NCI-H1930 (cell line): ENCODE results near the gene NEUROD4.
A peak's percentile ranks its signal among the peaks of the same experiment; 100 is the strongest.
"Not testable (repeated sequence)": the region's sequence is repeated elsewhere in the genome, so short reads cannot be mapped to it uniquely, and the experiment has no call there.

Experiments
- DNase-seq, 2 experiments: peaks; one replicate each; lab custom pipeline; 2025; lab: John Stamatoyannopoulos, UW

The NEUROD4 gene

GRCh38 chr12:55019784-55020183, at the start of gene NEUROD4:
Gene NEUROD4, plus strand, starts transcription at chr12:55019974. Its CDS starts 6,466 bp downstream, at chr12:55026440.
- DNase-seq = no peak

DNA sequence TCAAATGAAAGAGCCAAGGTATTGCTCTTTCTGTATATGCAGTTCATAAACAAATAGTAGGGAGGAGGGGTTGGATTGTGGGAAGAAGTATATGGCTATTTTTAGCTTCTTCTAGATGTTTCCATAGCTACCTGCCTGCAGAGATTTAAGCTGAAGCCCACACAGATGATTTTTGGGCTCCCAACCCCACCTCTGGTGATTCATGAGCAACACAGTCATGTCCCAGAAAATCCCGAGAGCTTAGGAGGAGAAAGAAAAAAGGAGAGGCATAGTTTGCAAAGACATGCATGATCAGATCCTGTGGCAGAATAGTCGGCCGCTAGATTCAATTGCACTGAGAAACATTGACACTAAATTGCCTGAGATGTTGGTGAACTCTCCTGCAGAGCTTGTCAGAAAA, 49.0 kb upstream of the NEUROD4 start:
- DNase-seq = no peak

DNA sequence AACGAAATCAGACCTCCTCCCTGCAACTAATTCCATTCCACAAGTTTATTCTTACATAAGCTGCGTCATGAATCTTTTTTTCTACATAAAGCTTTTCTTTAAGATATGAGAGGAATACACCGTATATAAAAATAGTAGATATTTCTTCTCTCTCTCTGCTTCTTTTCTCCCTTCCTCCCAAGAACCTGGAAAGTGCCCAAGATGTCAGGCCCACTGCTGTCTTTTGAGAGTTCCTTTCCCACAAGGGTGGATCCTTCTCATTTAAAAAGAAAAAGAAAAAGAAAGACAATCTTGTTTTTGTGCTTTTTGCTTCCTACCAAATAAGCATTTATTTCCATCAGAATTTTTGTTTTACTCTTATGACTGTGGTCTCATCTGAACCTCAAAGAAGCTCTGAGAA, 46.2 kb upstream of the NEUROD4 start:
- DNase-seq = no peak

GRCh38 chr12:54974279-54974678, 45.5 kb upstream of the NEUROD4 start:
- no peak for DNase-seq

GRCh38 chr12:54975272-54975671, 44.5 kb upstream of the NEUROD4 start:
- no peak for DNase-seq

DNA sequence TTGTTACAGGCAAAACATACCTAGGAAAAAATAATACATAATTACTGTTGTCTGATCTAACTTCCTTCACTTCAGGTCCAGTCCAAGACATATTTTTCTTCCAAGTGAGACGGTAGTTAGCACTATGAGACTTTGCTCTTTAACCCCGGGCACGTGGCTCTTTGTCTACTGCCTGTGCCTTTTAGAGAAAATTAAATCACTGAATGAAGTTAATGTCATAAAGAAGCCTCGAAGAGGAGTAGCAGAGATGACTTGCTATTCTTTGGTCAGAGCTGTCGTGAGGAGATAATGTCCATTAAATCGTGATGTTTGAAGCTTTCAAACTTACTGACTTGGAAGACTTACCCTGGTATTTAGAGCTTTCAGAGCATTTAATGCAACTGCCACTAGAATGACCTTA, 43.9 kb upstream of the NEUROD4 start:
- DNase-seq = no peak

GRCh38 chr12:54977155-54977554, 42.6 kb upstream of the NEUROD4 start:
- no peak for DNase-seq

DNA sequence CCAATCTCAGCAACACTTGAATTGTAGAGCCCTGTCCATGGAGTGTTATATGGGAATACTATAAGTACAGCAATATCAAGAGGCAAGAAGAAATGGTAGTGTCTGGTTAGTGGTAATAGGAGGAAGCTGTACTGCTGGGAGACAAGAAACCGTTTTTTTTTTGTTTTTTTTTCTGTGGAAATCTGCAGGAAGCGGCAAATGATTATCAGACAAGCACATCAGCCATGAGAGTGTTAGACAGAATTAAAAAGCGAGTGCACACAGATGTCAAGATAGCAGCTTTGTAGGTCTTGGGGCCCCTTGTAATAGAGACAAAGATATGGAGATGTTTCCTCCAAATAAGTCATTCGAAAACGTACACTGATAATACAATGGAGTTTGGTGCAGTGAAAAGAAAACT, 41.9 kb upstream of the NEUROD4 start:
- DNase-seq = no peak

- no peak for DNase-seq
Observed at GRCh38 chr12:54980341-54980740, 39.4 kb upstream of the NEUROD4 start.

- no peak for DNase-seq
Observed at GRCh38 chr12:54981796-54982195, 38.0 kb upstream of the NEUROD4 start.

- DNase-seq = no peak
Observed at GRCh38 chr12:54983536-54984101, 36.2 kb upstream of the NEUROD4 start.

DNA sequence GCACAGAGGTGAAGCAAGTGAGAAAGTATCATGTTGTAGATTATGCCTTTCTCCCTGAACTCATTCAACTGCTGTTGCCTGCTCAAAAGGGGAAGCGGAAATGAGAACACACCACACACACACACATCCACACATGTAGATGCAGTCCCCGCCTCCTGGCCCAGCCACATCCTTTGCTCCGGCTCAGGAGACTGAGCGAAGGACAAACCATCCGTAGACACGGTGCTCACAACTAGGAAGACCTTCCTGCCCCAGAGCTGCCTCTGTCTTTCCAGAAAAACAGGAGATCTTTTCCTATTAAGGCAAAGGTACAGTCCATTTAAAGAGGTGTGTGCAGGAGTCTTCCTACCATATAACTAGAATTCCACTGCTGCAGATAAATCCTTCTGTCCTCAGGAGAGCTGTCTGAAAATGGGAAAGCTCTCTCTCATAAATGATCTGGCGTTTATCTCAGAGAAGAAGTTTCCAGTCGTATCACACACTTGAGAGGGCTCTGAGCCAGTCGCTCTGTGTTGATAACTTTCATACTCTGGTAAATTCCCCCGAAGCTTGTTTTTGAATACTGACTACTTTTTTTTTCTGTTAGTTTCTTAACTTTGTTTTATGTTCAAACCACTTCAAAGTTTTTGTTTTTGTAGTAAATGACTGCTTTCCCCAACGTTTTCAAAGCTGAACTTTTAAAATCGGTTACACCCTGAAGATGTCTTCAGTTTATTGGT, 35.0 kb upstream of the NEUROD4 start, which contains the start of gene TESPA1:
TSS of gene TESPA1 (minus strand) at position 105 of the 719 bp plus-strand sequence. CDS start 10,200 bp downstream, outside the sequence.
- no peak for DNase-seq

- DNase-seq = not testable (repeated sequence)
Observed at GRCh38 chr12:54986773-54987172, 33.0 kb upstream of the NEUROD4 start.

DNA sequence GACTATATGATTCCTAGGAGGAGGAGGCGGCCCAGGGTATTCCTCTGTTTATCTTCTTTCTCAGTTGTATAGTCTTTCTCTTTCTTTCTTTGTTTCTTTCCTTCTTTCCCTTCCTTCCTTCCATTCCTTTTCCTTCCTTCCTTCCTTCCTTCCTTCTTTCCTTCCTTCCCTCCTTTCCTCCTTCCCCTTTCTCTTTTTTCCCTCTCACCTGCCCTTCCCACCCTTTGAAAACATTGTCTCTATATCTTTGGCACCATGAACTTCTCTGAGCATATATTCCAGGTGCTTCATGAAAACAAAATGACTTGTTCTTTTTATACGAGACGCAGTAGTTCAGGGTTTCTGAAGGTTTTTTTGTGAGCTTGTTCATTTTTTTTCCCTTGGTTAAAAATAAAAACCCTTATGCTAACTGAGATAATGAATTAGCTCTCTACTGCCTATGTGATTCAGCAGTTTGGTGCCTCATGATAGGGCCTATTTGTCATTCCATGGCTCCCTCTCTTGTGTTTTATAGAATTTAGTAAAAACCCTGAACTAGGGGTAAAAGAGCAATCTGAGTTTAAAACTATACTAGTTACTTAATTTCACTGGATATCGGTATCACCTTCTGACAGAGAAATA, 32.1 kb upstream of the NEUROD4 start:
- no peak for DNase-seq

GRCh38 chr12:54988402-54989054, 31.2 kb upstream of the NEUROD4 start:
- DNase-seq = no peak

DNA sequence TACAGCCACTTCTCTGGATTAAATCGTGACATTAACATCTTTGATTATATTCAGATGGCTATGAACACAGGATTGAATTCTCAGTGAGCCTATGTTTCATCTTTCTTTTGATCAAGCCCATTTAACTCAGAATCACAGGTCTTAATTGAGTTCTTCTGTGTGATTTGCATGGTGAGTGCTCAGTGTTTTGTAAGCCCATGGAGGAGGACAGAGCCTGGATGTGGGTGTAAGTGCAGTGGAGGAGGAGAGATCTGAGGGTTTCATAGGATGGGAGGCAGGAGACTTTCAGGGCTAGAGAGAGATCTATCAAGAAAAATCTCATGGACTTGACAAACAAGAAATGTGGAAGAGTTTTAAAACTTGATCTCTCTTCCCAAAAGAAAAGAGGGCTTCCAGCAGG, 29.9 kb upstream of the NEUROD4 start:
- DNase-seq = no peak

- DNase-seq = no peak
Observed at GRCh38 chr12:54991161-54991990, 28.4 kb upstream of the NEUROD4 start.

- no peak for DNase-seq
Observed at GRCh38 chr12:54991991-54992375, 27.8 kb upstream of the NEUROD4 start.

GRCh38 chr12:54993181-54993835, 26.5 kb upstream of the NEUROD4 start:
- DNase-seq = peak; percentile 17 to 48

GRCh38 chr12:54996205-54996604, 23.6 kb upstream of the NEUROD4 start:
- DNase-seq = no peak

DNA sequence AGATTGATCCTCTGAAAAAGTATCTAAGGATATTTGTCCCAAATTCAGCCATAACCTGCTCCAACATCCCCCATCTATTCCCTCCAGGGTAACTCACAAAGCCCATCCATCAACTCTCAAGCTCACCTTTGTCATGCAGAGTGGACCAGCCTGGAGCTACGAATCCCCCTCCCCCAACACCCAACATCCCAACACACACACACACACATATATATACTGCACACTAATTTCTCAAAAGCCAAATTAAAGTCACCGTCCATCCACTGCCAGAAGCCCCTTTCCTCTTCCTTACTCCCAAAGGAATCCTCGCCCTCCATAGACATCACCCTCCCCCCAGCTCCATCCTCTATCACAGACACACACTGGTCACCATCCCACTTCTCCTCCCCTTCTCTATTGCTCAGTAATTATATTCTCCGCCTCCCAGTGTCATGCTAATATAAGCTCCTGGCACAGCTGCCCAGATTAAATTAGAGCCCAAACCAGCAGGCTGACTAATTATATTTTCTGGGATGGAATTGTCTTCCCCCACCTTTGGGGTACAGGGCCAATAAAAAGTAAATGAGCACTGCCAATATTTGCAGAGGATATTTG, 21.7 kb upstream of the NEUROD4 start:
- DNase-seq = no peak
